HG02885 (cell line): ENCODE measurements around the gene TNK1.

ENCODE experiments used
- ATAC-seq: cut with Tn5 transposase; IDR thresholded peaks from one replicate; pipeline ENCODE4 v1.9.1; 2021; ENCODE audit warnings: mild to moderate bottlenecking; ENCODE audit not compliant: unreplicated experiment, poor library complexity

The TNK1 gene

GRCh38 chr17:7408252-7408727, 27.4 kb downstream of the TNK1 start:
- ATAC-seq: no peak

GRCh38 chr17:7408863-7409262, 28.0 kb downstream of the TNK1 start:
- ATAC-seq: no peak

DNA sequence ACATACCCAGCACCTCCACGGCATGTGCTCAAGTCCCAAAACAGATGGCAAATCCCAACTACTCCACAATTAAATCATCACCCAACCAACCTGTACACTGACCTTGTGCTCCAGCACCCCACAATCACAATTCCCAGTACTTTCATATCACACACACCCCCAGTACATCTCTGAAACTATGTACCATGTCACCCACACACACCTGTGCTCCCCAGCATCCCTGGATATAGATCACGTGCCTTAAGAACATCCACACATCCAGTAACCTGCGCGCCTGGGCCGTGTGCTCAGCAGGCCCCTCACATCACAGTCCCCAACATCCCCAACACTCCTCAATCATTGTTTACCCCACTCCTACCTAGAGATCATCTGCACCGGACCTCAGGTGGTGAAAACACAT, 28.8 kb downstream of the TNK1 start:
- no peak for ATAC-seq

DNA sequence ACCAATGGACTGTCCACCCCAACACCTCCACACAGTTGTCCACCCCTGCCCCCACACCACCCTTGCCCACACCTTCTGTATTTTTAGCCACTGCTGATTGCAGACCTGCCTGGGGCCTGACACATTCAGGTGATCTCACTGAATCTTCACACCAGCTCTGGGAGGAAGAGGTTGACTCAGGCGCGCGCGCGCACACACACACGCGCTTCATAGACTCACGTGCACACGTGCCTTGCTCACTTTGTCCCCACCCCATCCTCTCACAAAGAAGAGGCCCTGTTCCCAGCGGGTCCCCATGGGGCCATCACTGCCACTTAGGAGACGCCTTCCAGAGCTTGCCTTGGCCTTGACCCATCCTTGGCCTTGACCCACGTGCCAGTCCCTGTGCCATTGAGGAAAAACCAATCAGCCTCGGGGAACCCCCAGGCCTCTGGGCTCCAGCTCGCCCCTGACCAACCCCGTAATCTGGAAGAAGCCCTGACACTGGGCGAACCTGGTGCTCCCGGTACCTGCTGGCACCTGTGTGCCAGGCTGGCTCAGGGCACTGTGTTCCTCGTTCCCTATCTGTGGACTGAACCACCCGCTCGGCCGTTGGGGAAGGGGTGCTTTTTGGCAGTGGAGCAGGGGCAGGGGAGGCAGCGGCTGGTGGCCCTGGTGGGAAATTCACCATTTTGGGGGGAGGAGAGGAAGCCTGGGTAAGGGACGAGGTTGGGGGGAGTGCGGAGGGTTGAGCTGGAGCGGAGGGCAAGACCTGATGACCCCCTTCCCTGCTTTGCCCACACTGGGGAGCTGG, 29.9 kb downstream of the TNK1 start:
- ATAC-seq: no peak

GRCh38 chr17:7411427-7411750, 30.5 kb downstream of the TNK1 start:
- ATAC-seq: no peak

DNA sequence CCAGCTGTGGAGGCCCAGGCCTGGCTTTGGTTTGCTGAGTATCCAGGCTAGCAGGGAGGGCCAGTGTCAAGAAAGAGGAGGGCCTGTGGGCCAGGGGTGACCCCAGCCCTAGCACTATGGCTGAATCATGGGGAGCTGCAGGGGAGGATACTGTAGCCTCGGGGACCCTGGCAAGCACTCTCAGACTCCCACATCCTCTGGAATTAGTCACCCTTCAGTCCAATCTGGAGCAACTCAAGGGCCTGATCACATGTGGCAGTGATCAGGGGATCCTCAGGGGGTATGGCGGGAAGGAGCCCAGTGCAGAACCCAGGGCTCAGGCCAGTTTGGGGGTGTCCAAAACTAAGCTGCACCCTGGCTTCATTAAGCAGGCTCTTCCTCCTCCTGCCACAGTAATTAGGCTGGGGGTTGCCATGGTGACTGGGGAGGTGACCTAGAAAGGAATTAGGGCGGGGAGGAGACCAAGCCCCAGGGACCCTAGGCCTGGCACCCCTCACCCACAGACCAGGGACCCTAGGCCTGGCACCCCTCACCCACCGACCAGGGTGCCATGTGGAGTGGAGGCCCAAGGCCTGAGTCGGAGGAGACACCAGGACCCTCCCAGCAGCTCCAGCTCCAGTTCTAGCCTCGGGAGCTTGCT, 32.6 kb downstream of the TNK1 start:
- ATAC-seq: no peak

DNA sequence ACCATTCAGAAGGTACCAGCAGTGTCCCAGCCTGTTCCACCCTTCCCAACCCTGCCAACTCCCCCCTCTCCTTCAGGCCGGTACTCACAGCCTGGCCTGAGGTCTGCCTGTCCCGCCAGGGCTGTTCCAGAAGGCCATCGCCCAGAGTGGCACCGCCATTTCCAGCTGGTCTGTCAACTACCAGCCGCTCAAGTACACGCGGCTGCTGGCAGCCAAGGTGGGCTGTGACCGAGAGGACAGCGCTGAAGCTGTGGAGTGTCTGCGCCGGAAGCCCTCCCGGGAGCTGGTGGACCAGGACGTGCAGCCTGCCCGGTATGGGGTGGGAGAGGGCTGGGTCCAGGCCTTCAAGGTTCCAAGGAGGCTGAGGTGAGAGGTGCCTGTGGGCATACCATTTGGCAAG, 33.9 kb downstream of the TNK1 start:
- no peak for ATAC-seq

GRCh38 chr17:7415784-7416183, 34.9 kb downstream of the TNK1 start:
- no peak for ATAC-seq

GRCh38 chr17:7416323-7416722, 35.4 kb downstream of the TNK1 start:
- ATAC-seq: no peak

DNA sequence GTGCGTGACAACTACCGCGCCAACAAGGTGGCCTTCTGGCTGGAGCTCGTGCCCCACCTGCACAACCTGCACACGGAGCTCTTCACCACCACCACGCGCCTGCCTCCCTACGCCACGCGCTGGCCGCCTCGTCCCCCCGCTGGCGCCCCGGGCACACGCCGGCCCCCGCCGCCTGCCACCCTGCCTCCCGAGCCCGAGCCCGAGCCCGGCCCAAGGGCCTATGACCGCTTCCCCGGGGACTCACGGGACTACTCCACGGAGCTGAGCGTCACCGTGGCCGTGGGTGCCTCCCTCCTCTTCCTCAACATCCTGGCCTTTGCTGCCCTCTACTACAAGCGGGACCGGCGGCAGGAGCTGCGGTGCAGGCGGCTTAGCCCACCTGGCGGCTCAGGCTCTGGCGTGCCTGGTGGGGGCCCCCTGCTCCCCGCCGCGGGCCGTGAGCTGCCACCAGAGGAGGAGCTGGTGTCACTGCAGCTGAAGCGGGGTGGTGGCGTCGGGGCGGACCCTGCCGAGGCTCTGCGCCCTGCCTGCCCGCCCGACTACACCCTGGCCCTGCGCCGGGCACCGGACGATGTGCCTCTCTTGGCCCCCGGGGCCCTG, 36.3 kb downstream of the TNK1 start:
- no peak for ATAC-seq

GRCh38 chr17:7418472-7419152, 37.7 kb downstream of the TNK1 start:
- no peak for ATAC-seq

DNA sequence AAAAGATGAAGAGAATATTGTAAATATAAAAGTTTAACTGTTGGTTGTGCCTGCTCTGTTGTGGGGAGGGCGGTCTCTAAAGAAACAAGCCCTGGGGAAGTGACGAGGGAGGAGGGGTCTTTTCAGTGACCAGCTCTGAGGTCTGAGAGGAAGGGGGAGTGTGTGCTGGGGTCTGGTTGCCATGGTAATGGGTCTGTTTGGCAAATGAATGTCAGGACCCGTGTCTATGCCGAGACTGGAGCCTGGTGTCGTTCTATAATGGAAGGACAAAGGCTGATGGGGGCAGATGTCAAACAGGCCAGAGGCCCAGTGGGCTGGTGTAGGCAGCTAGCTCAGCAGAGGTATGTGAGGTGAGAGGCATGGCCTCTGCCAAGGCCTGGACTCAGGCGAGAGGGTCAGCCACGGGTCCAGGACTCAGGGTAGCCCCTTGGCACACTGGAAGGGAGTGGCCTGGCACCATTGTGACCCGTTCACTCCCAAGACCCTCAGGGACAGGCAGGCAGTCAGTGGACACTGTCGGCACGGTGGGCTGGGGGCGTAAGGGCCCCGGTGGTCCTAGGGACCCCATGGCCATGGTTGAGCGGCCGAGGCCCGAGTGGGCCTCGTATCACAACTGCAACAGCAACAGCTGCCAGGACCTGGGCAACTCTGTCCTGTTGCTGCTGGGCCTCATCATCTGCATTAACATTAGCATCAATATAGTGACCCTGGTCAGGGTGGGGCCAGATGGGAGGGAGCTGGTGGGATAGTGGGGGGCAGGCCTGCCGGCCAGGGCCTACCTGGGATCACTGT, 39.1 kb downstream of the TNK1 start, which contains the start of gene SPEM1:
SPEM1 (plus strand) TSS at position 506 of the 792 bp plus-strand sequence; CDS start at position 567, 61 bp downstream.
- no peak for ATAC-seq

DNA sequence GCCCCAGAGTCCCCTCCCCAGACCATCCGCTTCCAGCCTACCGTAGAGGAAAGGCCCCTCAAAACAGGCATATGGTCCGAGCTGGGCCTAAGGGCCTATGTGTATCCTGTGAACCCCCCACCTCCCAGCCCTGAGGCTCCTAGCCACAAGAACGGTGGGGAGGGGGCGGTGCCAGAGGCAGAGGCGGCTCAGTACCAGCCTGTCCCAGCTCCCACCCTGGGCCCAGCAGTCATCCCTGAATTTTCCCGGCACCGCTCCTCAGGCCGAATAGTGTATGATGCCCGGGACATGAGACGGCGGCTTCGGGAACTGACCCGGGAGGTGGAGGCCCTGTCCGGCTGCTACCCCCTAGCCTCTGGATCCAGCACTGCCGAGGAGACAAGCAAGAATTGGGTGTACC, 40.3 kb downstream of the TNK1 start:
- ATAC-seq: no peak

GRCh38 chr17:7423679-7424078, 42.8 kb downstream of the TNK1 start:
- ATAC-seq: no peak

DNA sequence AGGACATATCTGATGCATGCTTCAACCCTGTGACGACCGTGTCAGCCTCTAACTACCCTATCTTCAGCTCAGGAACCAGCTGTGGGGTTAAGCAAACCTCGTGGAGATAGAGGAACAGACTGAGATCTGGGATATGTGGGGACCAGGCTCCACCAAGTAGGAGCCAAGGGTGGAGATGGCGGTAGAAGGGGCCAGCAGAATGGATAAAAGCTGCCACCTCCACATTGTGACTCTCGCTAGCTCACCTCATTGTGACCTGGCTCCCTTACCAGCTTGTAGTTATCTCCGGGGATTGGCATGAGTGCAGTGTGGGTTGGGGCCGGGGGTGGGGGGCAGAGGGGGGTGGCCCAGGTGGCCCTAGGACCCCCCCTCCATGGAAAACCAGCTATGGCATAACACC, 44.4 kb downstream of the TNK1 start, which contains the start of gene SPEM2:
SPEM2 (plus strand) TSS at position 301 of the 400 bp plus-strand sequence; CDS start at position 374, 73 bp downstream.
- no peak for ATAC-seq

DNA sequence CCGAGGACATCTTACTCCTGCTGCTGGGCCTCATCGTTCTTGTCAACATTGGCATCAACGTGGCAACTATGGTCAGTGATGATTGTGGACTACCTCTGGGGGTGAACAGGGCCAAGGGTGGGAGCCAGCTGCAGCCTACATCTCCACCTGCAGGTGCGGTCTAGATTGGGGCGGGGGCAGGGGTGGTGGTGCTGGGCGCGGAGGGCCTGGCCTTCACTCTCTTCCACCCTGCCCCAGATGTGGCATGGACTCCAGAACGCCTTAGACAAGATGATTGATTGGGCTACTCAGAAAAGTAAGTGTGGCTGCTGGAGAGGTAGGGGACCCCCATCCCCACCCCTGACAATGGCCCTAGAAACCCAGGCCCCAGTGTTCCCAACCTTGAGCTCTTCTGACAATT, 44.9 kb downstream of the TNK1 start:
- no peak for ATAC-seq

- ATAC-seq: no peak
Observed at GRCh38 chr17:7426203-7426863, 45.4 kb downstream of the TNK1 start.

DNA sequence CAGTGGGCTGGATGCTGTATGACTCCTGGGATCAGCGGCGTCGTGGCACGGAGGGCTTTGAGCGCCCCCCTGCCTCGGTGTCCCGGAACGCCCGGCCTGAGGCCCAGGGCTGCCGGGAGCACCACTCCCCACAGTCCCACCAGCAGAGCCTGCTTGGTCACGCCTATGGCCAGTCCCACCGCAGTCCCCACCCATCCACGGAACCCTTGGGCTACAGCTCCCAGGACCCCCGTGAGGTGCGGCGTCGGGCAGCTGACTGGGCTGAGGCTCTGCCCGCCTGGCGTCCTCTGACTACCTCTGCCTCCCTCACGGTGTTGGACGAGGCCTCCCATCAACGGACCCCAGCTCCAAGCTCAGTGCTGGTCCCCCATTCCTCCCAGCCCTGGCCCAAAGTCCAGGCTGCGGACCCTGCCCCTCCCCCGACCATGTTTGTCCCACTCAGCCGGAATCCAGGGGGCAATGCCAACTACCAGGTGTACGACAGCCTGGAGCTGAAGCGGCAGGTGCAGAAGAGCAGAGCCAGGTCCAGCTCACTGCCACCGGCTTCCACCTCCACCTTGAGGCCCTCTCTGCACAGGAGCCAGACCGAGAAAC, 46.1 kb downstream of the TNK1 start:
- ATAC-seq: no peak

DNA sequence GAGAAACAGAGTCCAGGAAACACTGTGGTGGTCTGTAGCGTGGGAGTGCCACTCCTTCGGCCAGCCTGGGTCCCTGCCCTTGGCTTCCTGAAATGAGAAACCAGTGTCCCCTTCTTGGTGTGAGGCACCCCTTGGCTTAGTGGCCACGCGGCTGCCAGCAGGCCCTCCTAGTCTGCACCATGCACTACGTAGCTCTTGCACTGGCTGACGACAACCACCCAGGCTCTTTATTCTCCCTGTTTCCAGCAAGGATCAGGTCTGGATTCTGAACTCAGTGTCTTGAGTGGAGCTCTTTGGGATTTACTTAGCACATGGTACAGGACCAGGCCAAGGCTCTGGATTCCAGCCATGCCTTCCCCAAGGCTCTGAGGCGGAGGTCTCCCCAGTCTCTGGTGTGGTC, 46.7 kb downstream of the TNK1 start:
- no peak for ATAC-seq
